HG03520 (cell line): Measurements from ENCODE around the gene PRR12.
A peak's percentile ranks its signal among the peaks of the same experiment; 100 is the strongest.

Experiments
- ATAC-seq: cut with Tn5 transposase; IDR thresholded peaks from one replicate; pipeline ENCODE4 v1.9.1; 2021; ENCODE audit warnings: mild to moderate bottlenecking, moderate library complexity; ENCODE audit not compliant: unreplicated experiment

The PRR12 gene

GRCh38 chr19:49564616-49565045, 26.4 kb upstream of the PRR12 start:
- ATAC-seq = no peak

- no peak for ATAC-seq
These were observed 25.7 kb upstream of the PRR12 start for GRCh38 chr19:49565261-49565660.

- no peak for ATAC-seq
These were observed 24.7 kb upstream of the PRR12 start for GRCh38 chr19:49566302-49566701.

- no peak for ATAC-seq
These were observed 23.0 kb upstream of the PRR12 start for GRCh38 chr19:49567861-49568441.

- no peak for ATAC-seq
These were observed 20.7 kb upstream of the PRR12 start for GRCh38 chr19:49570138-49570856.

- no peak for ATAC-seq
These were observed 19.8 kb upstream of the PRR12 start for GRCh38 chr19:49570997-49571676.

GRCh38 chr19:49573009-49573408, 18.0 kb upstream of the PRR12 start:
- no peak for ATAC-seq

GRCh38 chr19:49573425-49573824, 17.6 kb upstream of the PRR12 start:
- ATAC-seq = no peak

GRCh38 chr19:49574206-49574755, 16.7 kb upstream of the PRR12 start:
- no peak for ATAC-seq

GRCh38 chr19:49579193-49579592, 11.8 kb upstream of the PRR12 start:
- ATAC-seq = no peak

- ATAC-seq = no peak
These were observed 11.1 kb upstream of the PRR12 start for GRCh38 chr19:49579947-49580263.

- ATAC-seq = peak; percentile 86
These were observed 10.5 kb upstream of the PRR12 start, which contains the start of gene NOSIP for GRCh38 chr19:49580264-49581006. NOSIP (minus strand) TSS chr19:49580556; CDS start chr19:49560691, 19,865 bp downstream.

- no peak for ATAC-seq
These were observed 9.9 kb upstream of the PRR12 start, which contains the start of gene PRRG2 for GRCh38 chr19:49581007-49581508. PRRG2 (plus strand) TSS chr19:49581316; CDS start chr19:49583220, 1,904 bp downstream.

GRCh38 chr19:49583239-49583638, 7.7 kb upstream of the PRR12 start:
- ATAC-seq = no peak

- ATAC-seq = no peak
These were observed 6.0 kb upstream of the PRR12 start for GRCh38 chr19:49585023-49585422.

GRCh38 chr19:49587227-49587626, 3.8 kb upstream of the PRR12 start:
- ATAC-seq = no peak

GRCh38 chr19:49588365-49589122, 2.4 kb upstream of the PRR12 start:
- no peak for ATAC-seq

GRCh38 chr19:49589502-49589905, 1.5 kb upstream of the PRR12 start:
- ATAC-seq = no peak

- peak; percentile 68 for ATAC-seq
These were observed 661 bp upstream of the PRR12 start for GRCh38 chr19:49590071-49590970.
